ENCODE results near the gene SLC6A6. TPM values are rescaled to one million over a fixed set of nuclear protein-coding genes. Genes with fewer than 3 reads are reported as not detected.

Gene SLC6A6
- total and polyA plus RNA-seq, 4 donors, result 0.92 to 7.2 (median 2.9) TPM

DNA sequence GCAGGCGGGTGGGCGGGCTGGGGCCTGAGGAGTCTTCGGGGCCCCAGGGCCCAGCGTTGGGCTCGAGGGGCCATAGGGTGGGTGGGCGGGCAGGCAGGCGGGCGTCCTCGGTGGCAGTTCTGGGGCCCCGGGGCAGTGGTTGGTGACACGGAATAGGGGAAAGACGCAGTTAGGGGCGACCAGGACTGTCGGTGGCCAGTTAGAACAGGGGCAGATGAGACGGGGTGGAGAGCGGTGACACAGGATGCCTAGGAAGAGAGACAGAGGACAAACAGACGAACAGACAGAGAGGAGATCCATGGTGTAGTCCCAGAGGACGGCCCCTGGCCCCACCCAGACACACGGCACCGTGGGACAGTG, 101.3 kb downstream of the SLC6A6 start:
- DNase-seq (ENCODE audit: low spot score), result no peak
- no peaks in the 10 kb centered on the region for H3K36me3 ChIP-seq (ENCODE audit: control insufficient read depth in 4 of 4, insufficient read depth in 3 of 4, low read depth in 1 of 4, low read length in 3 of 4)
- TF ChIP-seq, protein P1, sequence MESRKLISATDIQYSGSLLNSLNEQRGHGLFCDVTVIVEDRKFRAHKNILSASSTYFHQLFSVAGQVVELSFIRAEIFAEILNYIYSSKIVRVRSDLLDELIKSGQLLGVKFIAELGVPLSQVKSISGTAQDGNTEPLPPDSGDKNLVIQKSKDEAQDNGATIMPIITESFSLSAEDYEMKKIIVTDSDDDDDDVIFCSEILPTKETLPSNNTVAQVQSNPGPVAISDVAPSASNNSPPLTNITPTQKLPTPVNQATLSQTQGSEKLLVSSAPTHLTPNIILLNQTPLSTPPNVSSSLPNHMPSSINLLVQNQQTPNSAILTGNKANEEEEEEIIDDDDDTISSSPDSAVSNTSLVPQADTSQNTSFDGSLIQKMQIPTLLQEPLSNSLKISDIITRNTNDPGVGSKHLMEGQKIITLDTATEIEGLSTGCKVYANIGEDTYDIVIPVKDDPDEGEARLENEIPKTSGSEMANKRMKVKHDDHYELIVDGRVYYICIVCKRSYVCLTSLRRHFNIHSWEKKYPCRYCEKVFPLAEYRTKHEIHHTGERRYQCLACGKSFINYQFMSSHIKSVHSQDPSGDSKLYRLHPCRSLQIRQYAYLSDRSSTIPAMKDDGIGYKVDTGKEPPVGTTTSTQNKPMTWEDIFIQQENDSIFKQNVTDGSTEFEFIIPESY (IDR thresholded peaks at IDR 0.05), result no peak
- TF ChIP-seq EGR1 (IDR thresholded peaks at IDR 0.05; ENCODE audit: low read depth in 2 of 2) (no peak), MAX (IDR thresholded peaks at IDR 0.05) (no peak), FOXA2 (IDR thresholded peaks at IDR 0.05) (no peak), RXRA (IDR thresholded peaks at IDR 0.05) (no peak)
- no peaks in the 10 kb centered on the region for H3K4me1 ChIP-seq (ENCODE audit: control insufficient read depth in 4 of 4, insufficient read depth in 4 of 4, low read length in 3 of 4)
- H3K9me3 ChIP-seq (ENCODE audit: control insufficient read depth in 4 of 4, low read length in 3 of 4), result peaks cover 2 to 5% (median 3%) of the 10 kb centered on the region in 4 donors
- H3K27ac ChIP-seq (ENCODE audit: low read depth in 1 of 2, low read length in 2 of 2), result no peak overlapping the region
- no peak overlapping the region for H3K9ac ChIP-seq (ENCODE audit: low read depth in 1 of 2, low read length in 2 of 2)
- no peak overlapping the region for H3K4me3 ChIP-seq (ENCODE audit: low read depth in 1 of 3, low read length in 3 of 3)
- no peaks in the 10 kb centered on the region for H3K27me3 ChIP-seq (ENCODE audit: control insufficient read depth in 4 of 4, insufficient read depth in 4 of 4, low read length in 3 of 4)
- WGBS, result 89% methylated on average over 20 of the region's 20 CpGs

DNA sequence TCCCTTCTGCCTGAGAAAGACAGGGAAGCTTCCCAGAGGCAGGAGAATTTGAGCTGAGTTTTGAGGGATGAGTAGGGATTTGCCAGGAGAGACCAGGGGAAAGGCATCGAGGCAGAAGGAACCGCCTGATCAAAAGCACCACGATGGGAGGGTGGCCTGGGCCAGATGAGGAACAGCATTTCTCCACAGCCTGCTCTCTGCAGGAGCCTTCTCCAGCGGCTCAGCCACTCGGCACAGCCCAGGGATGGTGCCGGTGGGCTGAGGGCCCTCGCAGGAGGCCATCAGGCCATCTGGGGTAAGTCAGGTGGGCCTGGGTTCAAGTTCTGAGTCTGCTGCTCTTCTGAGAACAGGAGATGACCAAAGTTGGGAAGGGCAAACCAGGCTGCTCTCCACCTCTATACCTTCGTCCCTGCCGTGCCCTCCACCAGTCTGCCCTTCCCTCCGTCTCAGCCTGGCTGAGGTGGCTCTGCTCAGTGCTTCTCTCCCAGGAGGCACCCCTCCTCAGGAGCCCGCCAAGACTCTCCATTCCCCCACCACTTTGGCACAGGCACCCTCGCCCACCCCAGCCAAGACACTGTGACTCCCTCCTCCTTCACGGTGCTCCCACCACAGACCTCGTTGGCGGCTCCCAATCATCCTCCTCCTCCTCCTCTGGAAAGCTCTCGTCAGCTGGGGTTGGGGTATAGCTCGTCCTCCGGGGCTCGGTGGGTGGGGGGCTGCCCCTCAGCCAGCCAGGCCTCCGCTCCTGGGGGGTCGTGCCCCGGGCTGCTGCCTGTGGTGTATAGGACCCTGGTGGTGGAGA, 102.8 kb downstream of the SLC6A6 start:
- Histone ChIP-seq H3K27me3 (ENCODE audit: control insufficient read depth in 4 of 4, insufficient read depth in 4 of 4, low read length in 3 of 4) (no peaks in the 10 kb centered on the region), H3K27ac (ENCODE audit: low read depth in 1 of 2, low read length in 2 of 2) (no peak overlapping the region), H3K9me3 (ENCODE audit: control insufficient read depth in 4 of 4, low read length in 3 of 4) (peaks cover 2 to 5% (median 3%) of the 10 kb centered on the region in 4 donors), H3K9ac (ENCODE audit: low read depth in 1 of 2, low read length in 2 of 2) (no peak overlapping the region), H3K4me1 (ENCODE audit: control insufficient read depth in 4 of 4, insufficient read depth in 4 of 4, low read length in 3 of 4) (peaks cover 0 to 2% (median 0%) of the 10 kb centered on the region in 4 donors), H3K4me3 (ENCODE audit: low read depth in 1 of 3, low read length in 3 of 3) (no peak overlapping the region), H3K36me3 (ENCODE audit: control insufficient read depth in 4 of 4, insufficient read depth in 3 of 4, low read depth in 1 of 4, low read length in 3 of 4) (no peaks in the 10 kb centered on the region)
- WGBS, result 83% methylated on average over 22 of the region's 22 CpGs
- no peak for TF ChIP-seq JUND (IDR thresholded peaks at IDR 0.05)
- TF ChIP-seq ATF3 (IDR thresholded peaks at IDR 0.05), result no peak
- no peak for DNase-seq (ENCODE audit: low spot score)

GRCh38 chr3:14505803-14506500, 103.5 kb downstream of the SLC6A6 start:
- 88% methylated on average over 16 of the region's 16 CpGs for WGBS
- H3K4me1 ChIP-seq (ENCODE audit: control insufficient read depth in 4 of 4, insufficient read depth in 4 of 4, low read length in 3 of 4), result peaks cover 0 to 2% (median 0%) of the 10 kb centered on the region in 4 donors
- H3K27ac ChIP-seq (ENCODE audit: low read depth in 1 of 2, low read length in 2 of 2), result no peak overlapping the region
- no peak overlapping the region for H3K9ac ChIP-seq (ENCODE audit: low read depth in 1 of 2, low read length in 2 of 2)
- no peak overlapping the region for H3K4me3 ChIP-seq (ENCODE audit: low read depth in 1 of 3, low read length in 3 of 3)
- H3K36me3 ChIP-seq (ENCODE audit: control insufficient read depth in 4 of 4, insufficient read depth in 3 of 4, low read depth in 1 of 4, low read length in 3 of 4), result no peaks in the 10 kb centered on the region
- no peaks in the 10 kb centered on the region for H3K27me3 ChIP-seq (ENCODE audit: control insufficient read depth in 4 of 4, insufficient read depth in 4 of 4, low read length in 3 of 4)
- DNase-seq (ENCODE audit: low spot score), result no peak
- H3K9me3 ChIP-seq (ENCODE audit: control insufficient read depth in 4 of 4, low read length in 3 of 4), result peaks cover 2 to 5% (median 3%) of the 10 kb centered on the region in 4 donors
- TF ChIP-seq YY1 (IDR thresholded peaks at IDR 0.05) (no peak), NR2F2 (IDR thresholded peaks at IDR 0.05) (no peak), RAD21 (IDR thresholded peaks at IDR 0.05) (no peak), MAX (IDR thresholded peaks at IDR 0.05) (no peak), HNF4A (conservative IDR thresholded peaks at IDR 0.05) (no peak), HNF4G (IDR thresholded peaks at IDR 0.05) (no peak), EGR1 (IDR thresholded peaks at IDR 0.05; ENCODE audit: low read depth in 2 of 2) (no peak), SP1 (IDR thresholded peaks at IDR 0.05) (no peak), FOXA1 (IDR thresholded peaks at IDR 0.05) (no peak), RXRA (IDR thresholded peaks at IDR 0.05) (no peak)
- TF ChIP-seq, protein P1 (IDR thresholded peaks at IDR 0.05), result no peak
- TF ChIP-seq, protein P2, sequence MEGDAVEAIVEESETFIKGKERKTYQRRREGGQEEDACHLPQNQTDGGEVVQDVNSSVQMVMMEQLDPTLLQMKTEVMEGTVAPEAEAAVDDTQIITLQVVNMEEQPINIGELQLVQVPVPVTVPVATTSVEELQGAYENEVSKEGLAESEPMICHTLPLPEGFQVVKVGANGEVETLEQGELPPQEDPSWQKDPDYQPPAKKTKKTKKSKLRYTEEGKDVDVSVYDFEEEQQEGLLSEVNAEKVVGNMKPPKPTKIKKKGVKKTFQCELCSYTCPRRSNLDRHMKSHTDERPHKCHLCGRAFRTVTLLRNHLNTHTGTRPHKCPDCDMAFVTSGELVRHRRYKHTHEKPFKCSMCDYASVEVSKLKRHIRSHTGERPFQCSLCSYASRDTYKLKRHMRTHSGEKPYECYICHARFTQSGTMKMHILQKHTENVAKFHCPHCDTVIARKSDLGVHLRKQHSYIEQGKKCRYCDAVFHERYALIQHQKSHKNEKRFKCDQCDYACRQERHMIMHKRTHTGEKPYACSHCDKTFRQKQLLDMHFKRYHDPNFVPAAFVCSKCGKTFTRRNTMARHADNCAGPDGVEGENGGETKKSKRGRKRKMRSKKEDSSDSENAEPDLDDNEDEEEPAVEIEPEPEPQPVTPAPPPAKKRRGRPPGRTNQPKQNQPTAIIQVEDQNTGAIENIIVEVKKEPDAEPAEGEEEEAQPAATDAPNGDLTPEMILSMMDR (IDR thresholded peaks at IDR 0.05; ENCODE audit: low read depth, low read length, missing input control), result no peak
- TF ChIP-seq, protein P3, sequence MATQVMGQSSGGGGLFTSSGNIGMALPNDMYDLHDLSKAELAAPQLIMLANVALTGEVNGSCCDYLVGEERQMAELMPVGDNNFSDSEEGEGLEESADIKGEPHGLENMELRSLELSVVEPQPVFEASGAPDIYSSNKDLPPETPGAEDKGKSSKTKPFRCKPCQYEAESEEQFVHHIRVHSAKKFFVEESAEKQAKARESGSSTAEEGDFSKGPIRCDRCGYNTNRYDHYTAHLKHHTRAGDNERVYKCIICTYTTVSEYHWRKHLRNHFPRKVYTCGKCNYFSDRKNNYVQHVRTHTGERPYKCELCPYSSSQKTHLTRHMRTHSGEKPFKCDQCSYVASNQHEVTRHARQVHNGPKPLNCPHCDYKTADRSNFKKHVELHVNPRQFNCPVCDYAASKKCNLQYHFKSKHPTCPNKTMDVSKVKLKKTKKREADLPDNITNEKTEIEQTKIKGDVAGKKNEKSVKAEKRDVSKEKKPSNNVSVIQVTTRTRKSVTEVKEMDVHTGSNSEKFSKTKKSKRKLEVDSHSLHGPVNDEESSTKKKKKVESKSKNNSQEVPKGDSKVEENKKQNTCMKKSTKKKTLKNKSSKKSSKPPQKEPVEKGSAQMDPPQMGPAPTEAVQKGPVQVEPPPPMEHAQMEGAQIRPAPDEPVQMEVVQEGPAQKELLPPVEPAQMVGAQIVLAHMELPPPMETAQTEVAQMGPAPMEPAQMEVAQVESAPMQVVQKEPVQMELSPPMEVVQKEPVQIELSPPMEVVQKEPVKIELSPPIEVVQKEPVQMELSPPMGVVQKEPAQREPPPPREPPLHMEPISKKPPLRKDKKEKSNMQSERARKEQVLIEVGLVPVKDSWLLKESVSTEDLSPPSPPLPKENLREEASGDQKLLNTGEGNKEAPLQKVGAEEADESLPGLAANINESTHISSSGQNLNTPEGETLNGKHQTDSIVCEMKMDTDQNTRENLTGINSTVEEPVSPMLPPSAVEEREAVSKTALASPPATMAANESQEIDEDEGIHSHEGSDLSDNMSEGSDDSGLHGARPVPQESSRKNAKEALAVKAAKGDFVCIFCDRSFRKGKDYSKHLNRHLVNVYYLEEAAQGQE (IDR thresholded peaks at IDR 0.05), result no peak

Measured in liver (tissue), 9 donors.